Measurements from ENCODE around the gene PCNT. TPM values are rescaled to one million over a fixed set of nuclear protein-coding genes. Genes with fewer than 3 reads are reported as not detected.
A peak's percentile ranks its signal among the peaks of the same experiment; 100 is the strongest.

Gene PCNT
- total RNA-seq, 3 donors from 2014 or later (not counting 1 experiment from before 2014, with no cell fraction given), result 83.6 to 94.9 (median 84.0) TPM

DNA sequence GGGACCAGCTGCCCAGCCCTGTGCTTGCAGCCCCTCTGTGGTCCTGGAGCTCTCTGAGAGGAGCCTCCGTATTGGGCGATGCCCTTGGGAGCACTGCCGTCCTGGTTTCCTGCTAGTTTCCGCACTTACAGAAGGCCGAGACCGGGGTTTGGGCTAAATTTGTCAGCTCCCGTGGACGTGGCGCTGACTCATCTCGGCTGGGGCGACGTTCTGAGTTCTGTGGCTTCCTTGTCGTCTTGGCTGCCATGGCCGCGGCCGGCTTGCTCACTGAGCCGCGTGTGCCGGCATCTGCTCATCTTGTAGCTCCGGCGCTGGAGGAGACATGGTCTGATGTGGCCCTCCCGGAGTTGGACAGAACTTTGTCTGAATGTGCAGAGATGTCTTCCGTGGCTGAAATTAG, 64.9 kb downstream of the PCNT start:
- no peak for TF ChIP-seq CTCF (IDR thresholded peaks at IDR 0.05)
- Histone ChIP-seq H3K27me3 (ENCODE audit: control insufficient read depth, insufficient read depth, low read length) (no peaks in the 10 kb centered on the region), H3K27ac (ENCODE audit: low read length) (no peak overlapping the region), H3K36me3 (ENCODE audit: control insufficient read depth, insufficient read depth, low read length) (peaks cover 25% of the 10 kb centered on the region), H3K4me1 (ENCODE audit: control insufficient read depth, insufficient read depth, low read length) (peaks cover 14% of the 10 kb centered on the region), H3K4me3 (ENCODE audit: low read length) (no peak overlapping the region), H3K9me3 (ENCODE audit: control insufficient read depth, insufficient read depth, low read length) (no peaks in the 10 kb centered on the region)
- no peak overlapping the region for H3K4me3 Mint-ChIP-seq
- H3K9me3 Mint-ChIP-seq, result no peaks in the 10 kb centered on the region
- ATAC-seq (no peak), DNase-seq (no peak)
- peaks cover 16 to 26% of the 10 kb centered on the region in 2 donors for H3K4me1 Mint-ChIP-seq
- intact Hi-C loops (cut with micrococcal nuclease), result no loop called here
- no peak overlapping the region for H3K27ac Mint-ChIP-seq
- WGBS (ENCODE audit: insufficient coverage), result 94% methylated on average over 23 of the region's 23 CpGs
- no peaks in the 10 kb centered on the region for H3K36me3 Mint-ChIP-seq
- no peaks in the 10 kb centered on the region for H3K27me3 Mint-ChIP-seq (ENCODE audit: low read depth in 2 of 2)

GRCh38 chr21:46390603-46391545, 66.9 kb downstream of the PCNT start:
- Histone ChIP-seq H3K36me3 (ENCODE audit: control insufficient read depth, insufficient read depth, low read length) (peaks cover 27% of the 10 kb centered on the region), H3K27ac (ENCODE audit: low read length) (no peak overlapping the region), H3K4me3 (ENCODE audit: low read length) (no peak overlapping the region), H3K27me3 (ENCODE audit: control insufficient read depth, insufficient read depth, low read length) (no peaks in the 10 kb centered on the region), H3K4me1 (ENCODE audit: control insufficient read depth, insufficient read depth, low read length) (peaks cover 19% of the 10 kb centered on the region), H3K9me3 (ENCODE audit: control insufficient read depth, insufficient read depth, low read length) (no peaks in the 10 kb centered on the region)
- Mint-ChIP-seq H3K36me3 (no peaks in the 10 kb centered on the region), H3K4me3 (no peak overlapping the region), H3K9me3 (no peaks in the 10 kb centered on the region), H3K27ac (peak overlapping the region; percentile 11 to 40), H3K27me3 (ENCODE audit: low read depth in 2 of 2) (no peaks in the 10 kb centered on the region), H3K4me1 (peaks cover 25% of the 10 kb centered on the region in 2 donors)
- WGBS (ENCODE audit: insufficient coverage), result 96% methylated on average over 29 of the region's 29 CpGs
- DNase-seq (no peak), ATAC-seq (no peak)
- intact Hi-C loops (cut with micrococcal nuclease), result no loop called here
- TF ChIP-seq CTCF (IDR thresholded peaks at IDR 0.05), result no peak

DNA sequence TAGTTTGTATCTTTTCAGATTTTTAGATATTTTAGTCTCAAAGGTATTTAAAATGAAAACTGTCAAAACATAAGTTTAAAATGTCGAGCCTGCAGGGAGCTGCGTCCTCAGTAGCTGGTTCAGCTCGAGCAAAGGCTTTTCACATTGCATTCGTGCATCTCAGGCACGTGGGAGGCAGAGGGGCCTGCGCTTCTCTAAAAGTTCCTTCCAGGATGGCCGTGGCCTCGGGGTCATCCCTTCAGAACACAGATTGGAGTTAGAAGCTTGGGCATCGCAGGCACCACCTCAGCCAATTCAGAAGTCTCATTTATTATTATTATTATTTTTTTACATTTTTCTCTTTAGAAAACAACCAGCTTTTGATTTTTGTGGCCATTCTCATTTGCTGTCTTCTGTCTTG, 67.8 kb downstream of the PCNT start:
- WGBS (ENCODE audit: insufficient coverage), result 95% methylated on average over 9 of the region's 9 CpGs
- H3K27ac Mint-ChIP-seq, result peak overlapping the region; percentile 88 to 93
- DNase-seq (no peak), ATAC-seq (no peak)
- Histone ChIP-seq H3K4me1 (ENCODE audit: control insufficient read depth, insufficient read depth, low read length) (peaks cover 19% of the 10 kb centered on the region), H3K27ac (ENCODE audit: low read length) (no peak overlapping the region), H3K9me3 (ENCODE audit: control insufficient read depth, insufficient read depth, low read length) (no peaks in the 10 kb centered on the region), H3K27me3 (ENCODE audit: control insufficient read depth, insufficient read depth, low read length) (no peaks in the 10 kb centered on the region), H3K4me3 (ENCODE audit: low read length) (no peak overlapping the region), H3K36me3 (ENCODE audit: control insufficient read depth, insufficient read depth, low read length) (peaks cover 19% of the 10 kb centered on the region)
- no peaks in the 10 kb centered on the region for H3K36me3 Mint-ChIP-seq
- no peak overlapping the region for H3K4me3 Mint-ChIP-seq
- H3K27me3 Mint-ChIP-seq (ENCODE audit: low read depth in 2 of 2), result no peaks in the 10 kb centered on the region
- no peak for TF ChIP-seq CTCF (IDR thresholded peaks at IDR 0.05)
- intact Hi-C loops (cut with micrococcal nuclease), result no loop called here
- peaks cover 18 to 20% of the 10 kb centered on the region in 2 donors for H3K4me1 Mint-ChIP-seq
- H3K9me3 Mint-ChIP-seq, result no peaks in the 10 kb centered on the region

Measured in natural killer cell (primary cell).